Parathyroid adenoma (tissue), 2 donors: ENCODE results near the gene CRACDL.
A peak's percentile ranks its signal among the peaks of the same experiment; 100 is the strongest.

Source experiments
- H2AFZ ChIP-seq: fragments of 300-600 bp; sonication (generic); one replicate; pipeline ENCODE4 v1.7.0; 2017; ENCODE audit warnings: antibody characterized with exemption, mild to moderate bottlenecking
- H3K27ac ChIP-seq: fragments of 300-600 bp; sonication (generic); one replicate; pipeline ENCODE4 v1.7.0; 2017
- H3K27me3 ChIP-seq: fragments of 300-600 bp; sonication (generic); one replicate; pipeline ENCODE4 v1.7.0; 2017; ENCODE audit warnings: low read length; ENCODE audit not compliant: control insufficient read depth, insufficient read depth
- H3K36me3 ChIP-seq: fragments of 300-600 bp; sonication (generic); one replicate; pipeline ENCODE4 v1.7.0; 2017; ENCODE audit warnings: low read length; ENCODE audit not compliant: control insufficient read depth, insufficient read depth
- H3K4me1 ChIP-seq: fragments of 300-600 bp; sonication (generic); one replicate; pipeline ENCODE4 v1.7.0; 2017; ENCODE audit warnings: control low read depth
- H3K4me2 ChIP-seq: fragments of 300-600 bp; sonication (generic); one replicate; pipeline ENCODE4 v1.7.0; 2017; ENCODE audit warnings: low read length
- H3K4me3 ChIP-seq: fragments of 300-600 bp; sonication (generic); one replicate; pipeline ENCODE4 v1.7.0; 2017; ENCODE audit warnings: low read depth, low read length
- H3K79me2 ChIP-seq: fragments of 300-600 bp; sonication (generic); one replicate; pipeline ENCODE4 v1.7.0; 2017; ENCODE audit warnings: control low read depth
- H3K9ac ChIP-seq: fragments of 300-600 bp; sonication (generic); one replicate; pipeline ENCODE4 v1.7.0; 2017; ENCODE audit warnings: mild to moderate bottlenecking
- H3K9me3 ChIP-seq: fragments of 300-600 bp; sonication (generic); one replicate; pipeline ENCODE4 v1.7.0; 2017; ENCODE audit warnings: low read length; ENCODE audit not compliant: control insufficient read depth
- TF ChIP-seq, protein P1 (sequence below): fragments of 300-600 bp; sonication (generic); IDR thresholded peaks from one replicate; pipeline ENCODE4 v1.7.0; 2017; ENCODE audit warnings: antibody characterized with exemption, mild to moderate bottlenecking
- donor health status: primary hyperparathyroidism.

The CRACDL gene

DNA sequence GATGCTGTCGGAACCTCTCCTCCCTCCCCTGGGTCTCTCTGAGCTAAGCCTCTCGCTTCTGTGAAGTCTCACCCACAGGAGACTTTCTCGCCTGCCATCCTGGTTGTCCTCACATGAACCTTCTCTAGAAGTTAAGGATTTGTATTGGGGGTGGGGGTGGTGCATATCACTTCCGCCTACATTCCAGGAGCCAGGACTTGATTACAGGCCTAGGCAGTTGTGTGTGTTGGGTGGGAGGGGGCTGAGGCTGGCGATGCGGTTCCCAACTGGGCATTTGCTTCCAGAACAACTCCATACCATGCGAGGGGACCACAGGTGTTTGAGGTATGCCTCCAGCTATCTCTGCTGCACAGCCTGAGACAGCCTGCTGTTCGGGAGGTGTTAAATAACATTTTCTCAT is 148.3 kb downstream of the CRACDL start:
- Histone ChIP-seq H3K36me3 (no peaks in the 10 kb centered on the region), H2AFZ (peak overlapping the region; percentile 65), H3K79me2 (no peaks in the 10 kb centered on the region), H3K27ac (no peak overlapping the region), H3K4me3 (no peak overlapping the region), H3K27me3 (no peaks in the 10 kb centered on the region), H3K4me1 (peaks cover 28% of the 10 kb centered on the region), H3K4me2 (no peak overlapping the region), H3K9ac (no peak overlapping the region), H3K9me3 (no peaks in the 10 kb centered on the region)
- TF ChIP-seq, protein P1, sequence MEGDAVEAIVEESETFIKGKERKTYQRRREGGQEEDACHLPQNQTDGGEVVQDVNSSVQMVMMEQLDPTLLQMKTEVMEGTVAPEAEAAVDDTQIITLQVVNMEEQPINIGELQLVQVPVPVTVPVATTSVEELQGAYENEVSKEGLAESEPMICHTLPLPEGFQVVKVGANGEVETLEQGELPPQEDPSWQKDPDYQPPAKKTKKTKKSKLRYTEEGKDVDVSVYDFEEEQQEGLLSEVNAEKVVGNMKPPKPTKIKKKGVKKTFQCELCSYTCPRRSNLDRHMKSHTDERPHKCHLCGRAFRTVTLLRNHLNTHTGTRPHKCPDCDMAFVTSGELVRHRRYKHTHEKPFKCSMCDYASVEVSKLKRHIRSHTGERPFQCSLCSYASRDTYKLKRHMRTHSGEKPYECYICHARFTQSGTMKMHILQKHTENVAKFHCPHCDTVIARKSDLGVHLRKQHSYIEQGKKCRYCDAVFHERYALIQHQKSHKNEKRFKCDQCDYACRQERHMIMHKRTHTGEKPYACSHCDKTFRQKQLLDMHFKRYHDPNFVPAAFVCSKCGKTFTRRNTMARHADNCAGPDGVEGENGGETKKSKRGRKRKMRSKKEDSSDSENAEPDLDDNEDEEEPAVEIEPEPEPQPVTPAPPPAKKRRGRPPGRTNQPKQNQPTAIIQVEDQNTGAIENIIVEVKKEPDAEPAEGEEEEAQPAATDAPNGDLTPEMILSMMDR, result no peak

DNA sequence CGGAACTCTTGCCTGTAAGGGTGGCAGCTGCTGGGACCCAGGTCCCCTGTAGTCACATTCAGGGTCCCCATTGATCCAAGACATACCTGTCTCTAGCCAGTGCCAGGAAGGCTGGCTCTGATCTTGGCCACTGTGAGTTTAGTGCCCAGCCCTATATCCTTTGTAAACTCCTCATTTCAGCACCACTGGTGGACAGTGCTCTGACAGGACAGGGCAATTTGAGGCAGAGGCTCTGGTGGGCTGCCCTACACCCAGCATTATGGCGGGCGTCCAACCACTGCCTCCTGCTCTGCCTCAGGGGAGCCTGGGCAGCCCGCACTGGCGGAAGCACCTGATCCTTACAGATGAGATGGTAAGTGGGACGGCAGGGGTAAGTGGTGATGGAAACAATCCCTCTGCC is 149.8 kb downstream of the CRACDL start:
- TF ChIP-seq, protein P1, result no peak
- H3K4me1 ChIP-seq, result peaks cover 24% of the 10 kb centered on the region
- no peak overlapping the region for H2AFZ ChIP-seq
- H3K27ac ChIP-seq, result no peak overlapping the region
- no peaks in the 10 kb centered on the region for H3K36me3 ChIP-seq
- H3K27me3 ChIP-seq, result no peaks in the 10 kb centered on the region
- no peak overlapping the region for H3K4me3 ChIP-seq
- no peaks in the 10 kb centered on the region for H3K9me3 ChIP-seq
- no peak overlapping the region for H3K9ac ChIP-seq
- no peaks in the 10 kb centered on the region for H3K79me2 ChIP-seq
- no peak overlapping the region for H3K4me2 ChIP-seq

DNA sequence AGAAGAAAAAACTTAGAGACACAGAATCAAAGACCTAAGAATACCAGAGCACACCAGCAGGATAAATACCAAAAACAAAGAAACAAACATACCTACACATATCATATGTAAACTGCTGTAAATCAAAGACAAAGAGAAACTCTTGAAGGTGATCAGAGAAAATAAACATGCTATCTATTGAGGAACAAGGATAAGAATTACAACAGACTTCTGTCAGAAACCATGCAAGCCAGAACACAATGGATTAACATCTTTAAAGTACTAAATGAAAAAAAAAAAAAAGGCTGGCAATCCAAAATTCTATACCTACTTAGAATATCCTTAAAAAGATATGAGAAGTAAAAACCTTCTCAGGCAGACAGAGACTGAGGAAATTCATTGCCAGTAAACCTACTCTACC is 153.5 kb downstream of the CRACDL start:
- no peak overlapping the region for H2AFZ ChIP-seq
- H3K9ac ChIP-seq, result no peak overlapping the region
- H3K79me2 ChIP-seq, result no peaks in the 10 kb centered on the region
- no peak overlapping the region for H3K4me2 ChIP-seq
- H3K27me3 ChIP-seq, result no peaks in the 10 kb centered on the region
- TF ChIP-seq, protein P1, result no peak
- no peaks in the 10 kb centered on the region for H3K36me3 ChIP-seq
- peaks cover 6% of the 10 kb centered on the region for H3K4me1 ChIP-seq
- H3K27ac ChIP-seq, result no peak overlapping the region
- H3K4me3 ChIP-seq, result no peak overlapping the region
- H3K9me3 ChIP-seq, result no peaks in the 10 kb centered on the region

DNA sequence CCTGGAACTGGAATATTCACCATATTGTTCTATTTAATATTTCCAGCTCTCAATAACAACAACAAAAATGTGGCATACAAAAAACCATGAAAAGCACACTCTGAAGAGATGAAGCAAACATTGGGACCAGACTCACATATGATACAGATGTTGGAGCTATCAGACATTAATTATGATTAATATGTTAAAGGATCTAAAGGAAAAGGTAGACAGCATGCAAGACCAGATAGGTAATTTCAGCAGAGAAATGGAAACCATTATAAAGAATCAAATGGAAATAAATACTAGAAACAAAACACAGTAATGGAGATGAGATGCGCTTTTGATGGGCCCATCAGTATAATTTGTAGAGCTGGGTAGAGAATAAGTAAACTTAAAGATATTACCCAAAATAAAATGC is 154.2 kb downstream of the CRACDL start:
- Histone ChIP-seq H3K4me3 (no peak overlapping the region), H3K4me1 (no peaks in the 10 kb centered on the region), H3K36me3 (no peaks in the 10 kb centered on the region), H3K4me2 (no peak overlapping the region), H3K9me3 (no peaks in the 10 kb centered on the region), H3K79me2 (no peaks in the 10 kb centered on the region), H3K27me3 (no peaks in the 10 kb centered on the region), H3K27ac (no peak overlapping the region), H2AFZ (no peak overlapping the region), H3K9ac (no peak overlapping the region)
- TF ChIP-seq, protein P1, result no peak

DNA sequence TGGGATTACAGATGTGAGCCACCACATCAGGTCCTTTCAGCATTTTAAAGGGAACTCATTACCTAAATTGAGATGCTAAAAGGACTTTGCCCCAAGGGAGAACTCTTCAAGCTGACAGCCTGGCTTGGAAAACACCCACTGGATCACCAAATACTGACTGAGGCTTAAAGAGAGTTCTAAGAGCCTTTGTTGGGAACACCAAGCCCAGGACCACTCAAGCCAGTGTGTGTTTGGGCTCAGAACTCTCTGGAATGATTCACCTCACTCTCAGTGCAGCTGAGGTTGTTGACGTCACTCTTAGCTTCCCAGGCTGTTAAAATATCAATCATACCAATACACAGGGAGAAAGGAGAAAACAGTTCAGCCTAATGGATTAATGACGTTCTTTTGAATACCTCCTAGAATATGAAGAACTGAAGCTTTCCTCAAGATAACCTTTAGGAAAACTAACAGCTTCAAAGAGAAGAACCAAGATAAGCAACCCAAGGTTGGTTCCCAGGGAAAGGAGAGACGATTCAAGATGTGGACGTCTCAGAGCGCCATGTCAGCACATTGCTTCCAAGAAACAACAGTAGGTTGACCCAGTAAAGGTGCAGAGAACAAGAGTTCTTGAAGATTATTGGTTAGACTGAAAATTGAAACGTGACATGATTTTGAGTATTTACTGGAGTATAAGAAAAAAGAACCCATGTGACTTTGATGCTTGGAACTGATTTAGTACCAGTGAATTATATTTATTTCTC is 157.1 kb downstream of the CRACDL start:
- H3K4me2 ChIP-seq, result no peak overlapping the region
- no peaks in the 10 kb centered on the region for H3K27me3 ChIP-seq
- no peak overlapping the region for H3K27ac ChIP-seq
- H3K79me2 ChIP-seq, result no peaks in the 10 kb centered on the region
- no peaks in the 10 kb centered on the region for H3K4me1 ChIP-seq
- no peak overlapping the region for H3K4me3 ChIP-seq
- TF ChIP-seq, protein P1, result no peak
- H3K36me3 ChIP-seq, result no peaks in the 10 kb centered on the region
- no peak overlapping the region for H3K9ac ChIP-seq
- no peaks in the 10 kb centered on the region for H3K9me3 ChIP-seq
- peak overlapping the region; percentile 48 for H2AFZ ChIP-seq
